Measurements from ENCODE around the gene TRAPPC1. TPM values are rescaled to one million over a fixed set of nuclear protein-coding genes. Genes with fewer than 3 reads are reported as not detected.
"Not testable (repeated sequence)": the region's sequence is repeated elsewhere in the genome, so short reads cannot be mapped to it uniquely, and the experiment has no call there.

The TRAPPC1 gene
- total and polyA plus RNA-seq, 4 experiments from 2014 or later: 116 to 240 (median 178) TPM

DNA sequence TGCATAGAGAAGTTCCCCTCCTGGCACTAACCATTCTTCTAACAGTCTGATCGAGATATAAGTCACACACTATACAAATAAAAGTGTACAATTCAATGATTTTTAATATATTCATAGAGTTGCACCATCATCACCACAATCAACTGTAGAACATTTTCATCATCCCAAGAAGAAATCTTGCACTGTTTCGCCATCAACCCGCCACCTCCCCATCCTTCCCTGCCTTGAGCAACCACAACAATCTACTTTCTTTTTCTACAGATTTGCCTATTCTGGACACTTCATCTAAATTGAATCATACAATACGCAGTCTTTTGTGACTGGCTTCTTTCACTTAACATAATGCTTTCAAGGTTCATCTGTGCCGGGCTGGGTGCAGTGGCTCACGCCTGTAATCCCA, 37.7 kb upstream of the TRAPPC1 start:
- POLR2A ChIA-PET (ENCODE audit: partially characterized antibody): no interaction called here
- Histone ChIP-seq H3K4me1 (ENCODE audit: insufficient read depth, low read length) (no peaks in the 10 kb centered on the region), H3K27ac (ENCODE audit: low read depth, low read length) (no peak overlapping the region), H3K36me3 (ENCODE audit: insufficient read depth, low read length) (no peaks in the 10 kb centered on the region), H3K4me3 (ENCODE audit: low read length in 2 of 2) (no peak overlapping the region), H3K9me3 (ENCODE audit: control insufficient read depth in 1 of 2, low read length in 2 of 2) (peaks cover 0 to 5% of the 10 kb centered on the region in 2 donors), H3K27me3 (ENCODE audit: insufficient read depth, low read length) (no peaks in the 10 kb centered on the region)
- Mint-ChIP-seq H3K36me3 (peaks cover 1 to 2% of the 10 kb centered on the region in 2 donors), H3K4me3 (no peak overlapping the region), H3K9me3 (peaks cover 0 to 15% (median 8%) of the 10 kb centered on the region in 8 donors), H3K27me3 (peaks cover 0 to 9% of the 10 kb centered on the region in 2 donors), H3K4me1 (no peaks in the 10 kb centered on the region), H3K27ac (no peak overlapping the region)
- CTCF ChIA-PET (ENCODE audit: partially characterized antibody): no interaction called here
- intact Hi-C loops (cut with micrococcal nuclease): loop anchor here (5.0 kb wide), 1 partner anchor 37 kb away; the partner anchor contains the start of genes CNTROB and TRAPPC1
- no peak for DNase-seq

GRCh38 chr17:7967751-7968150, 36.0 kb upstream of the TRAPPC1 start:
- no peaks in the 10 kb centered on the region for H3K27me3 ChIP-seq (ENCODE audit: insufficient read depth, low read length)
- H3K9me3 ChIP-seq (ENCODE audit: control insufficient read depth in 1 of 2, low read length in 2 of 2): no peaks in the 10 kb centered on the region
- no peak for DNase-seq
- H3K4me3 ChIP-seq (ENCODE audit: low read length in 2 of 2): no peak overlapping the region
- Mint-ChIP-seq H3K4me3 (no peak overlapping the region), H3K27me3 (peaks cover 0 to 11% of the 10 kb centered on the region in 2 donors), H3K27ac (no peak overlapping the region), H3K36me3 (peaks cover 0 to 1% of the 10 kb centered on the region in 2 donors), H3K4me1 (no peaks in the 10 kb centered on the region), H3K9me3 (peaks cover 0 to 2% (median 0%) of the 10 kb centered on the region in 8 donors)
- ChIA-PET CTCF (ENCODE audit: partially characterized antibody) (no interaction called here), POLR2A (ENCODE audit: partially characterized antibody) (no interaction called here)
- intact Hi-C loops (cut with micrococcal nuclease): loop anchor here (5.0 kb wide), 1 partner anchor 35 kb away; the partner anchor contains the start of genes CNTROB and TRAPPC1
- no peak overlapping the region for H3K27ac ChIP-seq (ENCODE audit: low read depth, low read length)
- H3K36me3 ChIP-seq (ENCODE audit: insufficient read depth, low read length): no peaks in the 10 kb centered on the region
- H3K4me1 ChIP-seq (ENCODE audit: insufficient read depth, low read length): no peaks in the 10 kb centered on the region

GRCh38 chr17:7961421-7961820, 29.7 kb upstream of the TRAPPC1 start:
- POLR2A ChIA-PET (ENCODE audit: partially characterized antibody): no interaction called here
- CTCF ChIA-PET (ENCODE audit: partially characterized antibody): no interaction called here
- no peaks in the 10 kb centered on the region for H3K4me1 Mint-ChIP-seq
- Histone ChIP-seq H3K4me3 (ENCODE audit: low read length in 2 of 2) (no peak overlapping the region), H3K27me3 (ENCODE audit: insufficient read depth, low read length) (no peaks in the 10 kb centered on the region), H3K36me3 (ENCODE audit: insufficient read depth, low read length) (no peaks in the 10 kb centered on the region), H3K9me3 (ENCODE audit: control insufficient read depth in 1 of 2, low read length in 2 of 2) (no peaks in the 10 kb centered on the region), H3K27ac (ENCODE audit: low read depth, low read length) (no peak overlapping the region), H3K4me1 (ENCODE audit: insufficient read depth, low read length) (no peaks in the 10 kb centered on the region)
- H3K36me3 Mint-ChIP-seq: no peaks in the 10 kb centered on the region
- no peak for DNase-seq
- intact Hi-C loops (cut with micrococcal nuclease): no loop called here
- no peak overlapping the region for H3K27ac Mint-ChIP-seq
- no peaks in the 10 kb centered on the region for H3K9me3 Mint-ChIP-seq
- no peak overlapping the region for H3K4me3 Mint-ChIP-seq
- peaks cover 0 to 6% of the 10 kb centered on the region in 2 donors for H3K27me3 Mint-ChIP-seq

GRCh38 chr17:7959503-7960253, 27.9 kb upstream of the TRAPPC1 start:
- intact Hi-C loops (cut with micrococcal nuclease): no loop called here

DNA sequence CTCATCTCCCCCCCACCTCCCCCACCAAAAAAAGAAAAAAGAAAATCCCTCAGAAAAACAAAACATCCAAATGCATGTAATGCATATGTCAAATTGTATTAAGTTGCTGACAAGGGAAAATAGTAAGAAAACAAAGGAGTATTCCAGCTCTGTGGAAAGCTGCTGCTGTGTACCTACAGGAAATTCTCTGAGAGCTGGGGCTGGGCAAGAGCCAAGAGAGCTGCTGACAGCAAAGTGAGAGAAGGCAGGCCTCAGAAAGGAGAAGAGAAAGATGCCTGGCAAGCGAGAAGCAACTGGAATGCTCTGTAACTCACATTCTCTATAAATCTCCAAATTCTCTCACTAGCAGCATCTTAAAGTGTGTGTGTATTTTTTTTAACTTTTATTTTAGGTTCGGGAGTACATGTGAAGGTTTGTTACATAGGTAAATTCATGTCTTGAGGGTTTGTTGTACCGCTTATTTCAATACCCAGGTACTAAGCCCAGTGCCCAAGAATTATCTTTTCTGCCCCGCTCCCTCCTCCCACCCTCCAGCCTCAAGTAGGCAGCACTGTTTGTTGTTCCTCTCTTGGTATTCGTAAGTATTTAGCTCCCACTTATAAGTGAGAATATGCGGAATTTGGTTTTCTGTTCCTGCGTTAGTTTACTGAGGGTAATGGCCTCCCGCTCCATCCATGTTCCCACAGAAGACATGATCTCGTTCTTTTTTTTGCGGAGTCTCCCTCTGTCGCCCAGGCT, 24.7 kb upstream of the TRAPPC1 start:
- H3K27me3 ChIP-seq (ENCODE audit: insufficient read depth, low read length): no peaks in the 10 kb centered on the region
- DNase-seq: no peak
- no peak overlapping the region for H3K4me3 ChIP-seq (ENCODE audit: low read length in 2 of 2)
- Mint-ChIP-seq H3K27ac (peak overlapping the region in 1 of 7 donors; percentile 83), H3K9me3 (no peaks in the 10 kb centered on the region), H3K27me3 (no peaks in the 10 kb centered on the region), H3K4me3 (no peak overlapping the region), H3K36me3 (no peaks in the 10 kb centered on the region), H3K4me1 (peaks cover 1 to 4% (median 2%) of the 10 kb centered on the region in 4 donors)
- ChIA-PET CTCF (ENCODE audit: partially characterized antibody) (no interaction called here), POLR2A (ENCODE audit: partially characterized antibody) (no interaction called here)
- H3K4me1 ChIP-seq (ENCODE audit: insufficient read depth, low read length): peaks cover 6% of the 10 kb centered on the region
- no peaks in the 10 kb centered on the region for H3K9me3 ChIP-seq (ENCODE audit: control insufficient read depth in 1 of 2, low read length in 2 of 2)
- intact Hi-C loops (cut with micrococcal nuclease): no loop called here
- H3K36me3 ChIP-seq (ENCODE audit: insufficient read depth, low read length): no peaks in the 10 kb centered on the region
- H3K27ac ChIP-seq (ENCODE audit: low read depth, low read length): no peak overlapping the region

More at GRCh38 chr17:7959503-7960253, 27.9 kb upstream of the TRAPPC1 start:
- Histone ChIP-seq H3K27me3 (ENCODE audit: insufficient read depth, low read length) (no peaks in the 10 kb centered on the region), H3K36me3 (ENCODE audit: insufficient read depth, low read length) (no peaks in the 10 kb centered on the region), H3K4me1 (ENCODE audit: insufficient read depth, low read length) (no peaks in the 10 kb centered on the region), H3K4me3 (ENCODE audit: low read length in 2 of 2) (no peak overlapping the region), H3K27ac (ENCODE audit: low read depth, low read length) (no peak overlapping the region), H3K9me3 (ENCODE audit: control insufficient read depth in 1 of 2, low read length in 2 of 2) (no peaks in the 10 kb centered on the region)
- Mint-ChIP-seq H3K27me3 (peaks cover 0 to 6% of the 10 kb centered on the region in 2 donors), H3K4me3 (no peak overlapping the region), H3K9me3 (no peaks in the 10 kb centered on the region), H3K36me3 (no peaks in the 10 kb centered on the region), H3K4me1 (no peaks in the 10 kb centered on the region), H3K27ac (no peak overlapping the region)
- DNase-seq: no peak
- ChIA-PET POLR2A (ENCODE audit: partially characterized antibody) (no interaction called here), CTCF (ENCODE audit: partially characterized antibody) (no interaction called here)

- Histone ChIP-seq H3K27ac (ENCODE audit: low read depth, low read length) (no peak overlapping the region), H3K36me3 (ENCODE audit: insufficient read depth, low read length) (no peaks in the 10 kb centered on the region), H3K4me1 (ENCODE audit: insufficient read depth, low read length) (peaks cover 8% of the 10 kb centered on the region), H3K4me3 (ENCODE audit: low read length in 2 of 2) (no peak overlapping the region), H3K9me3 (ENCODE audit: control insufficient read depth in 1 of 2, low read length in 2 of 2) (no peaks in the 10 kb centered on the region), H3K27me3 (ENCODE audit: insufficient read depth, low read length) (no peaks in the 10 kb centered on the region)
- POLR2A ChIA-PET (ENCODE audit: partially characterized antibody): no interaction called here
- CTCF ChIA-PET (ENCODE audit: partially characterized antibody): no interaction called here
- no peak overlapping the region for H3K27ac Mint-ChIP-seq
- intact Hi-C loops (cut with micrococcal nuclease): no loop called here
- no peaks in the 10 kb centered on the region for H3K9me3 Mint-ChIP-seq
- no peak for DNase-seq
- H3K4me1 Mint-ChIP-seq: peaks cover 4 to 8% (median 6%) of the 10 kb centered on the region in 4 donors
- no peak overlapping the region for H3K4me3 Mint-ChIP-seq
- peaks cover 0 to 1% of the 10 kb centered on the region in 2 donors for H3K36me3 Mint-ChIP-seq
- H3K27me3 Mint-ChIP-seq: no peaks in the 10 kb centered on the region
These were observed 23.9 kb upstream of the TRAPPC1 start for GRCh38 chr17:7955414-7956227.

DNA sequence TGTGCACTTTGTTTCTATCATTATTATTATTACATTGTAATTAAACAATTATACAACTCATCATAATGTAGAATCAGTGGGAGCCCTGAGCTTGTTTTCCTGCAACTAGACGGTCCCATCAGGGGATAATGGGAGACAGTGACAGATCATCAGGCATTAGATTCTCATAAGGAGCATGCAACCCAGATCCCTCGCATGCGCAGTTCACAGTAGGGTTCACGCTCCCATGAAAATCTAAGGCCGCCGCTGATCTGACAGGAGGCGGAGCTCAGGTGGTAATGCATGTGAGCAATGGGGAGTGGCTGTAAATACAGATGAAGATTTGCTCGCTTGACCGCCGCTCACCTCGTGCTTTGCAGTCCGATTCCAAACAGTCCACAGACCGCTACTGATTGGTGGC, 21.5 kb upstream of the TRAPPC1 start:
- intact Hi-C loops (cut with micrococcal nuclease); POLR2A ChIA-PET (ENCODE audit: partially characterized antibody); CTCF ChIA-PET (ENCODE audit: partially characterized antibody): not testable (repeated sequence)

More for the DNA sequence above, 21.5 kb upstream of the TRAPPC1 start:
- H3K27me3 ChIP-seq (ENCODE audit: insufficient read depth, low read length); H3K27ac ChIP-seq (ENCODE audit: low read depth, low read length); H3K4me3 Mint-ChIP-seq; H3K4me1 ChIP-seq (ENCODE audit: insufficient read depth, low read length); H3K36me3 ChIP-seq (ENCODE audit: insufficient read depth, low read length); H3K9me3 Mint-ChIP-seq; H3K9me3 ChIP-seq (ENCODE audit: control insufficient read depth in 1 of 2, low read length in 2 of 2); DNase-seq; H3K4me1 Mint-ChIP-seq; H3K27ac Mint-ChIP-seq; H3K27me3 Mint-ChIP-seq; H3K4me3 ChIP-seq (ENCODE audit: low read length in 2 of 2): not testable (repeated sequence)
- peaks cover 14% of the 10 kb centered on the region in 2 donors for H3K36me3 Mint-ChIP-seq

Measured in CD4-positive, alpha-beta memory T cell (primary cell).